Left lung (tissue), 10 donors: ENCODE results near the gene PGAP1. TPM values are rescaled to one million over a fixed set of nuclear protein-coding genes. Genes with fewer than 3 reads are reported as not detected.

Experiments
- ATAC-seq: fragments of 200-7000 bp; cut with Tn5 transposase; one replicate; pipeline ENCODE4 v1.9.1; 2020; ENCODE audit warnings: moderate library complexity
- DNase-seq, 4 donors: peaks; one replicate each; pipeline ENCODE4 v3.0.0-alpha.2; 2013 to 2020
- H3K27ac ChIP-seq, 2 donors: fragments of 200-600 bp; sonication (generic) in 1 of 2; one replicate each; pipeline versions ENCODE4 v1.5.0 to v1.8.0; 2020 to 2021
- H3K27me3 ChIP-seq, 2 donors: fragments of 200-600 bp; sonication (generic) in 1 of 2; one replicate each; pipeline versions ENCODE4 v1.5.0 to v1.8.0; 2020 to 2021
- H3K36me3 ChIP-seq, 2 donors: fragments of 200-600 bp; sonication (generic) in 1 of 2; one replicate each; pipeline versions ENCODE4 v1.5.0 to v1.8.0; 2020 to 2021
- H3K4me1 ChIP-seq, 2 donors: fragments of 200-600 bp; one replicate each; pipeline ENCODE4 v1.8.0; 2021
- H3K4me3 ChIP-seq, 2 donors: fragments of 200-600 bp; sonication (generic) in 1 of 2; one replicate each; pipeline versions ENCODE4 v1.5.0 to v1.8.0; 2020 to 2021; ENCODE audit warnings: mild to moderate bottlenecking in 1 of 2
- H3K9me3 ChIP-seq, 2 donors: fragments of 200-600 bp; sonication (generic) in 1 of 2; one replicate each; pipeline versions ENCODE4 v1.5.0 to v1.8.0; 2020 to 2021
- CTCF ChIP-seq, 2 donors: fragments of 200-600 bp; sonication (generic) in 1 of 2; IDR thresholded peaks; one replicate each; pipeline versions ENCODE4 v1.5.0 to v1.8.0; 2021; ENCODE audit warnings: antibody characterized with exemption in 2 of 2
- intact Hi-C, 2 donors: fragments of 100-400 bp; cut with DNase I; formaldehyde crosslinking; loops; one replicate each; pipeline versions ENCODE4 v1.11.2 to v1.14.2; 2022
- polyA plus RNA-seq, 6 donors: library from polyadenylated mRNA; unstranded; fragments of 120-200 nt; gene quantifications; one replicate each; pipeline ENCODE4 v1.2.1, GENCODE V29; 2013; ENCODE audit not compliant: insufficient read length in 6 of 6
- total RNA-seq, 2 donors: library from RNA; stranded (reverse); fragmentation: NEBNext Ultra II Directional; extraction: Animal tissue kit (Norgen Biotek cat#: 25700); gene quantifications; one replicate each; pipeline ENCODE4 v1.2.1, GENCODE V29; 2021
- donor health status: DM: no; HTN: yes; CAD: no.
- donor health status: DM: no; HTN: no; CAD: no.

The PGAP1 gene
- total and polyA plus RNA-seq, 8 donors = 12.1 to 34.6 (median 26.7) TPM

DNA sequence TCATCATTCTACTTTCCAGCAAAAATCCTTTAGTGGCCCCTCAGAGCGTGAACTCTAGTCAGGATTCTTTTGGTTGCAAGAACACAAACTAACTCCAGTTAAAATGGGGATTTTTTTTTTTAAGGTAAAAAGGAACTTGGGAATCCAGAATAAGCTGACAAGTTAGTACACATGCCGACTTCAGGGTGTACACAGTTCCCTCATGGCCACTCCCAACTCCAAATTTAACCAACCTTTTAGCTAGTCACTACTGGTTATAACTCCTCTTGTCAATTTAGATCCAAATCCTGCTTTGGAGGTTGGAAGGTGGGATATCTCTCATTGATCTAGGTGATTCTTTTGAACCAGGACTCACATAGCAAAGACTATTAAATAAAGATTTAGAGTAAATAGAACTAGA lies 5.0 kb upstream of the PGAP1 start:
- H3K36me3 ChIP-seq = no peaks in the 10 kb centered on the region
- no peaks in the 10 kb centered on the region for H3K9me3 ChIP-seq
- H3K4me1 ChIP-seq = peaks cover 0 to 12% of the 10 kb centered on the region in 2 donors
- H3K27me3 ChIP-seq = no peaks in the 10 kb centered on the region
- ATAC-seq (no peak), DNase-seq (no peak)
- no peak overlapping the region for H3K4me3 ChIP-seq
- no peak for TF ChIP-seq CTCF (IDR thresholded peaks at IDR 0.05)
- no peak overlapping the region for H3K27ac ChIP-seq
- intact Hi-C loops = no loop called here

GRCh38 chr2:196927376-196928225 lies 1.1 kb upstream of the PGAP1 start:
- Histone ChIP-seq H3K4me1 (peaks cover 0 to 22% of the 10 kb centered on the region in 2 donors), H3K36me3 (no peaks in the 10 kb centered on the region), H3K27ac (peak overlapping the region; percentile 73 to 89), H3K27me3 (peaks cover 0 to 7% of the 10 kb centered on the region in 2 donors), H3K4me3 (peak overlapping the region; percentile 74 to 77), H3K9me3 (no peaks in the 10 kb centered on the region)
- no peak for TF ChIP-seq CTCF (IDR thresholded peaks at IDR 0.05)
- DNase-seq (peak in 2 of 4 donors; percentile 37 to 49), ATAC-seq (peak; percentile 10)
- intact Hi-C loops = no loop called here

DNA sequence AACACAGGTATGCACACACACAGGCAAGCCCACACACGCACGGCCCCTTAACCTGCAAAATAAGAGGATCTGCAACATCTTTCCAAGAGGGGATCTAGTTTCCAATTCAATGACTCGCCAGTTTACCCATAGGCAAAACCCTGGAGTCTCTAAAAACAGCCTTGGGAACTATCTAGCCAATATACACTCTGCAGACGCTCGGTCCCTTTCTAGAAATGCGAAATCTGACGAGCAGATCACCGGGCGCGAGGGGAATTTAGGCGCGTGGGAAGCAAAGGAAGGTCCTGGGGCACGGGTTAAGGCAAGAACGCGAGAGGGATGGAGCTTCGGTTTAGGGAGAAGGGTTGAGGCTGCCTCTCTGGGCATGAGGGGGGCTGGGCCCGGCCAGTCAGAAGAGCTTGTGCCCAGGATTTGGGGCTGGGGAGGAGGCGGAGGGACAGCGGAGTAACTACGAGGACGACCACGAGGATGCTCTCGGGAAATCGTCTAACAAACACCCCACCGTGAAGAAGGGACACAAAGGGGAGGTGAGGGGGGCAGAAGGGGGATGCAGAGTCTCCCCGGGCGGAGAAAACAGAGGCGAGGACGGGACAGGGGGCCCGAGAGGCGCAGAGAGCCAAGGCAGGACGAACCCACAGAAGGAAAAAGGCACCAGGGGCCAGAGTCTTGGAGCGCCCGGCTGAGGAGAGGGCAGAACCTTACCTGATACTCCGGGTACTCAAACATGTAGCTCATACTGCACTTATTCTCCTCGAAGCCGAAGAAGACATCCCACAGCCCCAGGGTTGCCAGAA lies 542 bp downstream of the PGAP1 start:
- peak; percentile 42 to 75 (median 46) for DNase-seq
- H3K27me3 ChIP-seq = peaks cover 0 to 7% of the 10 kb centered on the region in 2 donors
- peaks cover 0 to 22% of the 10 kb centered on the region in 2 donors for H3K4me1 ChIP-seq
- intact Hi-C loops = no loop called here
- peak; percentile 49 for ATAC-seq
- H3K27ac ChIP-seq = peak overlapping the region; percentile 73 to 89
- no peaks in the 10 kb centered on the region for H3K9me3 ChIP-seq
- no peaks in the 10 kb centered on the region for H3K36me3 ChIP-seq
- H3K4me3 ChIP-seq = peak overlapping the region; percentile 74 to 77
- no peak for TF ChIP-seq CTCF (IDR thresholded peaks at IDR 0.05)

- peak overlapping the region; percentile 73 to 89 for H3K27ac ChIP-seq
- no peaks in the 10 kb centered on the region for H3K9me3 ChIP-seq
- ATAC-seq = no peak
- peaks cover 0 to 7% of the 10 kb centered on the region in 2 donors for H3K27me3 ChIP-seq
- intact Hi-C loops = no loop called here
- H3K36me3 ChIP-seq = no peaks in the 10 kb centered on the region
- no peak for DNase-seq
- peak overlapping the region; percentile 74 to 77 for H3K4me3 ChIP-seq
- H3K4me1 ChIP-seq = peaks cover 0 to 22% of the 10 kb centered on the region in 2 donors
- TF ChIP-seq CTCF (IDR thresholded peaks at IDR 0.05) = no peak
Observed at GRCh38 chr2:196925051-196925767, 1.3 kb downstream of the PGAP1 start.
